GM18519 (cell line): ENCODE measurements around the gene STYK1.
"Not testable (repeated sequence)": the region's sequence is repeated elsewhere in the genome, so short reads cannot be mapped to it uniquely, and the experiment has no call there.

Experiments
- ATAC-seq: cut with Tn5 transposase; IDR thresholded peaks from one replicate; pipeline ENCODE4 v1.9.1; 2021; ENCODE audit warnings: mild to moderate bottlenecking, moderate library complexity; ENCODE audit not compliant: unreplicated experiment, low FRiP score

Gene STYK1

DNA sequence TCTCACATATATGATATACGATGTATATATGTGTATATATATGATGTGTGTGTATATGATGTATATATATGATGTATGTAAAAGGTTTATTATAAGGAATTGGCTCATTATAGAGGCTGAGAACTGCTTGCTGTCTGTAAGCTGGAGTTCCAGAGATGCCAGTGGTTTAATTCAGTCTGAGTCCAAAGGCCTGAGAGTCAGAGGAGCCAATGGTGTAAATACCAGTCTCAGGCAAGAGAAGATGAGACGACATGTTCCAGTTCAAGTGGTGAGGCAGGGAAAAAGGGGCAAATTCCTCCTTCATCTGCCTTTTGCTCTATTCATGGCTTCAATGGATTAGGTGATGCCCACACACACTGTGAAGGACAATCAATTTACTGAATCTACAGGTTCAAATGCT is 17.1 kb upstream of the STYK1 start:
- no peak for ATAC-seq

DNA sequence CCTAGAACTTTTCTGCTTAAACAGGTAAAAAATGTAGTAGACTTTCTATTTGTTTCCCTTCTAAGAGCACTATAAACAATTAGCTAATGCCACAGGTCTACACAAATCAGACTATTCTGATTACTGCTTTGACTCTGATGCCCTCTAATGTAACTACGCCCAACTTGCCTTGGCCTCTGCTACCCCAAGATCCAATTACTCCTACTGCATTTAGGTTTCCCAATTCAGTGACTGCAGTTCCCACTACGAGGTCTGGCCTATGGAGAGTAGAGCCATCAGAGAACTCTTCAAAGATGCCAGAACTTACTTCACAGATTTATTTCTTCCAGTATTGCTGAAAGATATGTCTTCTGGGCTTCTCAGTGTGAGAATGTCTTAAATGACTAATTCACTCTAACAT is 15.3 kb upstream of the STYK1 start:
- ATAC-seq = no peak

DNA sequence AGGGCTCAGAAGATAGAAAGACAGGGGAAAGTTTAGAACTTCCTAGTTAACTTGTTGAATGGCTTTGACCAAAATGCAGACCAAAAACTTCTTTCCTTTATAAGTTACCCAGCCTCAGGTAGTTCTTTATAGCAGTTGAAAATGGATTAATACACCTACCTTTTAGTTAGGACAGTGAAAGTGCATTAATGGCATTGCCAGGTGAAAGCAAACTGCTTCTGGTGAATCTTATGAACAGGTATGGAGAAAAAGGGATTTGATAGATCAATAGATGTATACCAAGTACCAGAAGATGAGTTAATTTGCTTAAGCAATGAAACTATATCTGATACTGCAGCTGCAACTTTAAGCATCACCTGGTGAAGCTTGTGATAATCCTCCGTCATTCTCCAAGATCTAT is 14.2 kb upstream of the STYK1 start:
- no peak for ATAC-seq

DNA sequence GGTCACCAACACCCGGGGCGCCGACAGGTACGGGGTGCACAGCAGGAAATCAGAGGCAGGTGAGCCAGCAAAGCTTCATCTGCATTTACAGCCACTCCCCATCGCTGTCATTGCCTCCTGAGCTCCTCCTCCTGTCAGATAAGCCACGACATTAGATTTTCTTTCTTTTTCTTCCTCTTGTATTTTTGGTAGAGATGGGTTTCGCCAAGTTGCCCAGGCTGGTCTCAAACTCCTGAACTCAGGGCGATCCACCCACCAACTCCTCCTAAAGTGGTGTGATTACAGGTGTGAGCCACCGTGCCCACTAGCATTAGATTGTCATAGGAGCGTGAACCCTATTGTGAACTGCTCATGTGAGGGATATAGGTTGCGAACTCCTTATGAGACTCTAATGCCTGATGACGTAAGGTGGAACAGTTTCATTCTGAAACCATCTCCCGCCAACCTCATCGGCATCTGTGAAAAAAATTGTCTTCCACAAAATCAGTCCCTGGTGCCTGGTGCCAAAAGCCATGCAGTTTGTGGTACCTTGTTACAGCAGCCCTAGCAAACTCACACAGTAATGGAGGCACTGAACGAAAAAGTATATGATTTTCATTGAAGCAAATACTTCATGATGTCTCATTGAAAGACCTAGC is 1.5 kb downstream of the STYK1 start:
- no peak for ATAC-seq

DNA sequence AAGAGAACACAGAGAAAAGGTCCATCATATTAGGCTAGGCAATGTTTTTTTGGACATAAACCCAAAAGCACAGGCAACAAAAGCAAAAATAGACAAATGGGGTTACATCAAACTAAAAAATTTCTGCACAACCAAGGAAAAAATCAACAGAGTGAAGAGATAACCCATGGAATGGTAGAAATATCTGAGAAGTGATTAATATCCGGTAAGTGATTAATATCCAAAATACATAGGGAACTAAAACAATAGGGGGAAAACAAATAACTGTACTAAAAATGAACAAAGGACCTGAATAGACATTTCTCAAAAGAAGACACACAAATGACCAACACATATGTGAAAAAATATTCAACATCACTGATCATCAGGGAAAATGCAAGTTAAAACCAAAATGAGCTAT is 4.3 kb downstream of the STYK1 start:
- ATAC-seq = no peak

DNA sequence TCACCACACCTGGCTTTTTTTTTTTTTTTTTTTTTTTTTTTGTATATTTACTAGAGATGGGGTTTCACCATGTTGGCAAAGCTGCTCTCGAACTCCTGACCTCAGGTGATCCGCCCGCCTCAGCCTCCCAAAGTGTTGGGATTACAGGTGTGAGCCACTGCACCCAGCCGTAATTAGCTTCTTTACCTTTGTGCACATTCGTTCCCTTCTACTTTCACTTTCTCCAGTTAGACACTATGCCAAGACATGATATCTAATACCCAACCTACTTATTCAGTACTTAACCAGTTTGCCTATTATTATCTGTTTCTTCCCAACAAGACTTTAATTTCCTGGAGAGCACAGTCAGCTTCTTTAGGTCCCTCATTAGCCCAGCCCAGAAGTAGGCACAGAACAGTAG is 5.3 kb downstream of the STYK1 start:
- no peak for ATAC-seq

DNA sequence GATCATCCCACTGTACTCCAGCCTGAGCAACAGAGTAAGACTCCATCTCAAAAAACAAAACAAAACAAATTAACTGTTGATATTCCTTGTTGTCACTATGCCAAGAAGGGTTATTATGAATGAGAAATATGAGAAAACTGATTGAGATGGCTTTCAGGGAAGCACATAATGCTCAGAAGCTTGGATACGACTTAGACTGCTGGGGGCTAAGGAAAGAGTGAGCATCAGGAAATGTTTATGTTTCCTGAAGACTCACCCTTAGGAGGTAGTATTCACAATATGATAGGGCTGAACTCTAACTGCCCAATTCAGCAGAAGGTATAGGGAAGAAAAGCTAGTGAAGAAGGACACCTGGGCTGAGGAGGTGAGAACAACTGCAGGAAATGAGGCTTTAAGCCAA is 6.3 kb downstream of the STYK1 start:
- ATAC-seq = no peak

DNA sequence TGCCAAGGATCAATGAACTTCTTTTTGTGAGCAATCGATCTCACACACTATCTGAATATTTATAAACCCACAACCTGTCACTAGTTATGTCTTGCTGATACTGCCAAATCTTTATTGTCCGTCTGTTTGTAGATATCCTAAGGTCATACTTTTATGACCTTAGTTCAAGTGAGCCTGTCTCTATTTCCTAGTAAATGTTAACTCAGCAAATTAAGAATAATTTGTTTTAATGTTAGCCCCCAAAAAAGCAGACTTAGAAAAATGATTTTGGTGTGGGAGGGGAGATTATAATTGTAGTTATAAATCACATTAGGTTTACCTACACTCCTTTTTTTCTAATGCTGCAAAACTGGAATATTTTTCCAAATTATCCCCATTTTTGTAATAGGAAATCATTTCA is 9.4 kb downstream of the STYK1 start:
- ATAC-seq = no peak

DNA sequence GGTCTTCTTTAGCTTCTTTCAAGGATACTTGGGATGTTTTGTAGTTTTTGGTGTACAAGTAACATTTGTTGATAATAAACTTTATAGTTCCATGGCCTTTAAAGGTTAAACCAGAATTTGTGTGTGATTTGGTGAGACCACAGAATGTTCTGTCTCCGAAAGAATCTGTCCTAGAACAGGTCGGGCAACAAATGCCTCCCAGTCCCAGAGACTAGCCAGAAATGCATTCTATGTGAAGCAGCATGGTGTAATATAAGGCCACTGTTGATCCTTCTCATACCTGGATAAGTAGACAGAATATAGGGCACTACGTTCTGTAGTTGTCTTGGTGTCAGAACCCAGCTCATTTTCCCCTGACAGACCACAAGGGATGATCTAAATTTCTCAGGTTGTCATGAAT is 10.0 kb downstream of the STYK1 start:
- ATAC-seq = no peak

DNA sequence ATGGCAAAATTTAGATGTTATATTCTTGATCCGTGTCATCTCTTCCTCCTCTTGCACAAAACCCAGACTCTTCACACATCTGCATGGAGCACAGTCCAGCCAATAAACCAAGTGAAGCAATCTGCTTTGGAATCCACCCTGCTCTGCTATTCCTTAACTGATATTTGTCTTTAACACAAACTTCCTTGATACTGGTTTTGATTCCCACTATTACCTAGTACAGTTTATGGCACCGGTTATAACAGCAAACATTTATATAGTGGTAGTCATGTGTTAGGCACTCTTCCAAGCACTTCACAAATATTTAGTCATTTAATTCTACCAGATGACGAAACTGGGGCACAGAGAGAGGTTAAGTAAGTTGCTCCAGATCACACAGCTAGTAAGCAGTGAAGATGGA is 12.5 kb downstream of the STYK1 start:
- no peak for ATAC-seq

DNA sequence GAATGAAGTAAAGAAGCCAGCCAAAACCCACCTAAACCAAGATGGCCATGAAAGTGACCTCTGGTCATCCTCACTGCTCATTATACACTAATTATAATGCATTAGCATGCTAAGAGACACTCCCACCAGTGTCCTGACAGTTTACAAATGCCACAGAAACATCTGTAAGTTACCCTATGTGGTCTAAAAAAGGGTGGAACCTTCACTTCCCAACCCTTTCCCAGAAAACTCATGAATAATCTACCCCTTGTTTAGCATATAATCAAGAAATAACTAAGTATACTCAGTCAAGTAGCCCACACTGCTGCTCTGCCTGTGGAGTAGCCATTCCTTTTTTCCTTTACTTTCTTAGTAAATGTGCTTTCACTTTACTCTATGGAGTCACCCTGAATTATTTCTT is 19.8 kb downstream of the STYK1 start:
- no peak for ATAC-seq

DNA sequence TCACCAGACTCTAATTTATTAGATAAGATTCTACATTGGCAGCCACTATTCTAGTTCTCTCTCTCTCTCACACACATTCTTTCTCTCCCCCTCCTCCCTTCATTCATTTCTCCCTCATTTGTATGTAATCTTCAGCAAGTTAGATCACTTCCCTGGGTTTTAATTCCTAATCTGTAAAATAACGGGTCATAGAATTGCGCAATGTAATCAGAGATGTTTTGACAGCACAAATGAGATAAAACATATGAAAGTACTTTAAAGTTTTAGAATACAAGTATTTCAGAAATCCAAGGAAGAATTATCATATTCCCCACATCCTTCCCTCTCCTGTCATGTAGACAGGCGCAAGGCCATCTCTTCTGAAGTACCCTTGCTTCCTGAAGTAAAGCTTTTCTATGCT is 21.7 kb downstream of the STYK1 start:
- no peak for ATAC-seq

DNA sequence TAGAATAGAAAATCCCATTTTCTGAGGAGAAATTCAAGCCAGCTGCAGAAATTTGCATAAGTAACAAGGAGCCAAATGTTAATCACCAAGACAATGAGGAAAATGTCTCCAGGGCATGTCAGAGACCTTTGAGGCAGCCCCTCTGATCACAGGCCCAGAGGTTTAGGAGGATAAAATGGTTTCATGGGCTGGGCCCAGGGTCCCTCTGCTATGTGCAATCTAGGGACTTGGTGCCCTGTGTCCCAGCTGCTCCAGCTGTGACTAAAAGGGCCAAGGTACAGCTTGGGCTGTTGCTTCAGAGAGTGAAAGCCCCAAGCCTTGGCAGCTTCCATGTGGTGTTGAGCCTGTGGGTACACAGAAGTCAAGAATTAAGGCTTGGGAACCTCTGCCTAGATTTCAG is 27.3 kb downstream of the STYK1 start:
- ATAC-seq = not testable (repeated sequence)

DNA sequence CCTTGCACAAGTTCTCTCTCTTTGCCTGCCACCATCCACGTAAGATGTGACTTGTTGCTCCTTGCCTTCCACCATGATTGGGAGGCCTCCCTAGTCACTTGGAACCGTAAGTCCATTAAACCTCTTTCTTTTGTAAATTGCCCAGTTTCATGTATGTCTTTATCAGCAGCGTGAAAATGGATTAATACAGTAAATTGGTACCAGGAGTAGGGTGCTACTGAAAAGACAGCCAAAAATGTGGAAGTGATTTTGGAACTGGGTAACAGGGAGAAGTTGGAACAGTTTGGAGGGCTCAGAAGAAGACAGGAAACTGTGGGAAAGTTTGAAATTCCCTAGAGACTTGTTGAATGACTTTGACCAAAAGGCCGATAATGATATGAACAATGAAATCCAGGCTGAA is 27.9 kb downstream of the STYK1 start:
- no peak for ATAC-seq

DNA sequence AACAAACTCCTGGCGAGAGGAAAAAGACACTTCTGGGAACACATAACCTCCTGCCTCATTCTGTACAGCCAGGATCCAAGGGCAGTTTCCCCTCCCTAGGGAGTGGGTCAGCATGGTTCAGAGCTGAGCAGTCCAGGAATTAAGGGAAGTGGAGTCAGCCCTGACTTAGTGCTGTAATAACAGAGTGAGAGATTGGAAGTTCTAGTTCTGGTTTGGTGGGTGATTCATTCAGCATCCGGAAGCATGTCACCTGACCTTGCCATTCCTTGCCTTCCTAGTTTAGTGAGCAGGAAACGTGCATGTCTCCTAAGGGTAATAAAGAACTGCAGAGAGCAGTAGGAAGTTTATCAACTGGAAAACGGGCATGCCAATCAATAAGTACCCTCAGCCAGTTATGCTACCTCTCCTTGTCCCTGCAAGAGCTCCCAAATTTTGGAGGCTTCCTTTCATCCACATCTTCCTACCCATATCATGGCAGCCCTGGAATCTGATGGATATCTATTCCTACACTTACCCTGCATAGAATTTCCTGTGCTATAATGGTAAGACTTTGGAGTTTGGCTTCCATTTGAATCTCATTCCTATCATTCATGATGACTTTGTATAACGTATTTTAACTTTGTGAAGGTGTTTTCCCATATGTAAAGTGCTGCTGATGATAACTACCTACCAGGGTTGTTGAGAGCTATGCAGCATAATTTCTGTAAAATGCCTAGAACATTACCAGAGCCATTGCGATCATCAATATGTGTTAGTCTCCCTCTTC is 31.9 kb downstream of the STYK1 start:
- ATAC-seq = no peak

DNA sequence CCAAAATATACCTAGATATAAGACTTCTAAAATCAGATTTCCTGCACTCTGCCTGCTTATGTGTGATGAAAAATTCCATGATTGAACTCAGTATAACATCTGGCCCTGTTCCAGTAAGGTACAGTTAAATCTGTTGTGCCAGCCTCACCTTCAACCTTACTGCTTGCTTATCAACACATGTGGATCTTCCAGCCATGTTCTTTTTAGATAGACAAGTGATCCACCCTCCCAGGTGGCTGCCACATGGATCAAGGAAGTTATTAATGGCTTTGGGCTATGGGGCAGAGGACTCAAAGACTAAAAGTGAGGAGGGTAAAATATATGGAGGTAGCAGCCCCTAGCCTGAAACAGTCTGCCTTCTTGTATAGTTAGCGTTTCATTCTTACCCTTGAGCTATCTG is 35.1 kb downstream of the STYK1 start:
- ATAC-seq = no peak

DNA sequence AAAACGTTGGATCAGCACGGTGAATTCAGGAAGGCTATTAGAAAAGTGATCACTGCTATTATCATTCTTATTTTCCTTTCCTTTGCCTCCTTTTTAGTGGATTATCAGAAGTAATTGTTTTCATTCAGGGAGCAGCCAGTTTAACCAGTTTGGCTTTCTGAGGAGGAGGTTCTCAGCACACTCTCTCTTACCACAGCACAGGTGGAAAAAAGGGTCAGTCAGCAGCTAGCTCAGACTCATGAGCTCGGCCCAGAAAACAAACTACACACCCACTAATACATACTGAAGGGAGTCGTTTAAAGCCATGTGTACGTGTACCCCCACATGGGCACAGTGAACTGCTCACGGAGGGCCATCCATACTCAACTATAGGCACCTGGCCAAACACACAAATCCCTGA is 37.2 kb downstream of the STYK1 start:
- ATAC-seq = no peak

DNA sequence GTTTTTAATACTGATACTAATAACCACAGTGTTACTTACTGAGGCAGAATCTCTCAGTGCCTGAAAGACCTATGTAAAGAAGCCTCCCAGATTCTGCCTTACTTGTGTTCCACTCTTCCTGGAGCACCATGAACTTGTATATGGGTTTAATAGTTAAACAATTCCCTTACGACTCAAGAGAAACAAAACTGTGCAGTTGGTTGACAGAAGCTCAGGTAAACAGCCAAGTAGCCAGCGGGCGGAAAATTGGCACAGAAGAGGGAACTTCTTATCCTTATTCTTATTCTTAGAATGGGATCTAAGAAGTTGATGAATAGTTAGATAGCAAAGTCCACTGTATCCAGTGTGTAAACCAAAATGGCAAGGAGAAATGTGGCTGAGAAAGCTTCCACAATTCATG is 37.7 kb downstream of the STYK1 start:
- ATAC-seq = no peak

DNA sequence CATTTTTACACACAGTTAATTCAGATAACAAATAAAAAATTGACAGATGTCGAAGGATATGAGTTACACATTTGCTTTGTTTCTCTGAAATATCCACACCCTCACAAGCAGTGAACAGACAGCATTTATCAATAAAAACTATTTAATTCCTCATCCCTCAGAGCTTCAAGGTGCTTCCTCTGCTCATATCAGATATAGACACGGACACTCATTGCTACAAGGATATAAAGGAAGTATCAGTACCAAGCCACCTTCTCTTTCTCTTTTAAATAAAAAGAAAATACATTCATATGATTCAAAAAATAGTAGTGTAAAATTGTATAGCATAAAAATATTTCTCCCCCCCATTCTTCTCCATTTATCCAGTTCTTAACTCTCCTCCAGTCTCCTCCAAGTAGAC is 38.5 kb downstream of the STYK1 start:
- ATAC-seq = no peak

DNA sequence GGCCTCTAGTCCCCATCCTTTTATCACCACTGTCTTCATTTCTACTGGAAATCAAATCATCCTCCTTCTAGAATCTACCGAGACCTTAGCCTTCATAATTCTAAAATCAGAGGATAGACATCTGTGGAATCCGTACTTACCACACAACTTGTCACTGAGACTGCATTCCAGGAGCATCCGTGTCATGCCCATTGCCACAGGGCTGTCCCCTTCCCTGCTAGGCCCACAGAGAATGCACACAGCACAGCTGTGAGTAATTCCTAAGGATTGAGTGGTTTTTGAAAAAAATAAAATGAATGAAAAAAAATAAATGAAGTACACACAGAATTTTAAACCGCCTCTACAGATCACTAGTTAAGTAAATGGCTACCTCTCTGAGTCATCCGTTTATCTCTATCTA is 39.4 kb downstream of the STYK1 start:
- no peak for ATAC-seq

DNA sequence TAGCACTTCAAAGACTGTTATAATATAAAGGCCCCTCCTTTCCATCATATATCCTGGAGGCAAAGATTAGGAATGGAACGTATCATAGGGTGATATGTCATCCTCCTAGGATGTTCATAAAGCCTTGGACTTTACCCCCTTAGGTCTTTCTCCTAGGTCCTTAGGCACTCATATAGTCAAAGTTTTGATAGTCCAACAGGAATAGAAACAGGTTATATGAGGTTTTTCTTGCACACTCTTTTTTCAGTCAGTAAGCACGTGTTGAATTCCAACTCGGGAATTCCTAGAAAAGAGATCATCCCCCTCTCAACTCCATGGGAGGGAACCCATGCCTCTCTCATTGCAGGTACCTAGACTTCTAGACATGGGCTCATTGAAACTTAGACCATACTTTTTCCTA is 40.3 kb downstream of the STYK1 start:
- no peak for ATAC-seq

DNA sequence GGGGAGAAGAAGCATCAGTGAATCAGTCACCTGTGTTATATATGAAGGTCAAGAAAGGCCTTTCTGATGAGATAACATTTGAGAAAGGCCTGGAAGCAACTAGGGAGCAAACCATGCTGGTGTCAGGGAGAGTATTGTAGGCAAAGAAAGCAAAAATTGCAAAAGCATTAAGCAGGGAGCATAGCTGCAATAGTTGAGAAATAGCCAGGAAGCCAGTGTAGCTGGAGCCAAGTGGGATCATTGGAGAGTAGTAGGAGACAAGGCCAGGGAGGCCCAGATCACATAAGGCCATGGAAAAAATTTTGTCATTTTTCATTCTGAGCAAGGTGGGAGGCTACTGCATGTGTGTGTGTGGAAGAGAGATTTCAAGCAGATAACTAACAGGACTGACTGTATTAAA is 41.6 kb downstream of the STYK1 start:
- no peak for ATAC-seq

DNA sequence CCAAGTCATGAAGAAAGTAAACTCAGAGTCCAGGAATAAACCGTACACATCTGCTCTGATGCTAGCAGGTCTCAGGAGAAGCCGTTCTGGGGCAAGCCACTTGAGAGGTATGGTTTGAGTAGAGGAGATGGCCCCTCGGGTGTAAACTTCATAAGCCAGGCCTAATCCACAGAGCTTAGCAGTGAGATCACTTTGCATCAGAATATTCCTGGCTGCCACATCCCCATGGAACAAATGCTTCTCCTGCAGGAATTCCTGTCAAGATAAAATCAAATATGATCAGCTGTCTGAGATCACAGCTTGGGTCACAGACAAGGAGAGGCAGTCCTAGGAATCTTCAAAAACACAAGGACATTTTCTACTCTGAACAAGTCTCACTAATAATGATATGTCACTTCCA is 49.2 kb downstream of the STYK1 start:
- no peak for ATAC-seq
